Peyer's patch (tissue), 4 donors: ENCODE measurements around the gene LRRC38.

ENCODE experiments used
- POLR2A ChIP-seq, 2 donors: fragments of 450-650 bp; IDR thresholded peaks; one replicate each; pipeline ENCODE4 v1.5.1; 2017; ENCODE audit warnings: antibody characterized with exemption in 2 of 2, mild to moderate bottlenecking in 2 of 2, moderate library complexity in 2 of 2
- TF ChIP-seq, protein P1 (sequence below), 6 experiments: fragments of 450-650 bp in 4 of 6; fragments of 200-600 bp in 2 of 6; sonication (generic) in 1 of 6; IDR thresholded peaks; one replicate each; pipeline ENCODE4 v1.5.1; 2017 to 2019; ENCODE audit warnings: antibody characterized with exemption in 6 of 6, mild to moderate bottlenecking in 3 of 6, moderate library complexity in 1 of 6

DNA sequence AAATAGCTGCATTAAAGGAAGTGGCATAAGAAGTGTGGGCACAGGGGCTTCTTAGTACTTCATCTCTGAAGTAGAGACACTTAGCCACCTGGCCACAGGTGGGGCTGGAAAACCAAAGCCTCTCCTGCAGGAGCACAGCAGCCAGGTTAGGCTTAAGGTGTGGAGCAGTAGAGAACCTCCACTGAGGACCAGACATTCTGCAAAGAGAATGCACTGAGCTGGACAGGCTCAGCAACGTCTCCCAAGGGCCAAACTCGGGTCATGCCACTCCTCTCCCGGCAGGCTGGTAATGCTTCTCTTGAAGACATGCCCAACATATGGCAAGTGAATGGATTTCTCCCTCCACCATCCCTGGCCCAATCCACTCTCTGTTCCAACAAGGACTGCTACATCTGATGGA lies 33.0 kb upstream of the LRRC38 start:
- TF ChIP-seq, protein P1, sequence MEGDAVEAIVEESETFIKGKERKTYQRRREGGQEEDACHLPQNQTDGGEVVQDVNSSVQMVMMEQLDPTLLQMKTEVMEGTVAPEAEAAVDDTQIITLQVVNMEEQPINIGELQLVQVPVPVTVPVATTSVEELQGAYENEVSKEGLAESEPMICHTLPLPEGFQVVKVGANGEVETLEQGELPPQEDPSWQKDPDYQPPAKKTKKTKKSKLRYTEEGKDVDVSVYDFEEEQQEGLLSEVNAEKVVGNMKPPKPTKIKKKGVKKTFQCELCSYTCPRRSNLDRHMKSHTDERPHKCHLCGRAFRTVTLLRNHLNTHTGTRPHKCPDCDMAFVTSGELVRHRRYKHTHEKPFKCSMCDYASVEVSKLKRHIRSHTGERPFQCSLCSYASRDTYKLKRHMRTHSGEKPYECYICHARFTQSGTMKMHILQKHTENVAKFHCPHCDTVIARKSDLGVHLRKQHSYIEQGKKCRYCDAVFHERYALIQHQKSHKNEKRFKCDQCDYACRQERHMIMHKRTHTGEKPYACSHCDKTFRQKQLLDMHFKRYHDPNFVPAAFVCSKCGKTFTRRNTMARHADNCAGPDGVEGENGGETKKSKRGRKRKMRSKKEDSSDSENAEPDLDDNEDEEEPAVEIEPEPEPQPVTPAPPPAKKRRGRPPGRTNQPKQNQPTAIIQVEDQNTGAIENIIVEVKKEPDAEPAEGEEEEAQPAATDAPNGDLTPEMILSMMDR (IDR thresholded peaks at IDR 0.05) = no peak
- no peak for TF ChIP-seq POLR2A (IDR thresholded peaks at IDR 0.05)
